CD4-positive, CD25-positive, alpha-beta regulatory T cell (primary cell): ENCODE measurements around the gene PCDH15. TPM values are rescaled to one million over a fixed set of nuclear protein-coding genes. Genes with fewer than 3 reads are reported as not detected.

ENCODE experiments used
- ATAC-seq, 2 donors: fragments of 150-1000 bp; cut with Tn5 transposase; one replicate each; pipeline ENCODE4 v1.10.0; 2021; ENCODE audit warnings: low read depth in 2 of 2, moderate number of reproducible peaks in 2 of 2, moderate library complexity in 1 of 2
- DNase-seq, 3 donors: peaks; one replicate each; pipeline versions ENCODE4 v3.0.0 to v3.0.0-alpha.2; 2012 to 2022; ENCODE audit warnings: mixed read lengths in 1 of 3
- H3K27ac ChIP-seq: one replicate; pipeline ENCODE4 v1.7.0; 2013; ENCODE audit warnings: mild to moderate bottlenecking, low read length; ENCODE audit not compliant: insufficient read depth, poor library complexity, severe bottlenecking
- H3K27me3 ChIP-seq: one replicate; pipeline ENCODE4 v1.7.0; 2013; ENCODE audit warnings: low read length; ENCODE audit not compliant: control insufficient read depth, insufficient read depth
- H3K36me3 ChIP-seq: one replicate; pipeline ENCODE4 v1.7.0; 2013; ENCODE audit warnings: mild to moderate bottlenecking, low read length, moderate library complexity; ENCODE audit not compliant: control insufficient read depth, insufficient read depth
- H3K4me1 ChIP-seq: 2 replicates; pipeline ENCODE4 v1.7.0; 2013; ENCODE audit warnings: mild to moderate bottlenecking, low read length; ENCODE audit not compliant: insufficient read depth, control insufficient read depth, poor library complexity, severe bottlenecking
- H3K4me3 ChIP-seq: one replicate; pipeline ENCODE4 v1.7.0; 2013; ENCODE audit warnings: low read depth, mild to moderate bottlenecking, low read length, moderate library complexity
- H3K9me3 ChIP-seq, 2 experiments: 1 replicate in 1 of 2; 2 replicates in 1 of 2; pipeline ENCODE4 v1.7.0; 2013; ENCODE audit warnings: low read length in 2 of 2, mild to moderate bottlenecking in 1 of 2, moderate library complexity in 1 of 2; ENCODE audit not compliant: control insufficient read depth in 2 of 2
- H3K27ac Mint-ChIP-seq, 3 donors: one replicate each; pipeline ENCODE4 v1.8.0; 2020 to 2022; ENCODE audit warnings: mild to moderate bottlenecking in 3 of 3, mixed read lengths in 3 of 3, moderate library complexity in 2 of 3
- H3K27me3 Mint-ChIP-seq: one replicate; pipeline ENCODE4 v1.8.0; 2022; ENCODE audit warnings: mild to moderate bottlenecking, mixed read lengths
- H3K36me3 Mint-ChIP-seq: one replicate; pipeline ENCODE4 v1.8.0; 2020; ENCODE audit warnings: mixed read lengths
- H3K4me1 Mint-ChIP-seq, 4 donors: one replicate each; pipeline ENCODE4 v1.8.0; 2020 to 2022; ENCODE audit warnings: mixed read lengths in 4 of 4, mild to moderate bottlenecking in 1 of 4
- H3K4me3 Mint-ChIP-seq, 4 donors: one replicate each; pipeline ENCODE4 v1.8.0; 2020 to 2022; ENCODE audit warnings: mild to moderate bottlenecking in 4 of 4, mixed read lengths in 4 of 4, moderate library complexity in 3 of 4
- H3K9me3 Mint-ChIP-seq, 7 donors: one replicate each; pipeline ENCODE4 v1.8.0; 2020 to 2022; ENCODE audit warnings: mixed read lengths in 7 of 7, mild to moderate bottlenecking in 3 of 7, moderate library complexity in 2 of 7
- polyA plus RNA-seq, 4 donors: library from polyadenylated mRNA; unstranded; fragments of 300-500 nt; fragmentation: Illumina TruSeq; gene quantifications; one replicate each; pipeline ENCODE4 v1.2.3, GENCODE V29; 2021
- total RNA-seq: library from RNA; stranded (reverse); gene quantifications from one replicate; pipeline ENCODE4 v1.2.3, GENCODE V29; 2022

PCDH15 gene
- total and polyA plus RNA-seq, 5 donors from 2014 or later, result not detected

GRCh38 chr10:54454271-54454670 lies 346.8 kb downstream of the PCDH15 start:
- Histone ChIP-seq H3K4me1 (no peaks in the 10 kb centered on the region), H3K4me3 (no peak overlapping the region), H3K27ac (no peak overlapping the region), H3K36me3 (no peaks in the 10 kb centered on the region), H3K27me3 (no peaks in the 10 kb centered on the region), H3K9me3 (peaks cover 3 to 8% of the 10 kb centered on the region in 2 experiments)
- Mint-ChIP-seq H3K4me1 (no peaks in the 10 kb centered on the region), H3K27me3 (no peaks in the 10 kb centered on the region), H3K27ac (no peak overlapping the region), H3K36me3 (no peaks in the 10 kb centered on the region), H3K4me3 (no peak overlapping the region), H3K9me3 (peaks cover 4 to 18% (median 12%) of the 10 kb centered on the region in 7 donors)
- no peak for DNase-seq
- ATAC-seq, result no peak

GRCh38 chr10:54449056-54449455 lies 352.0 kb downstream of the PCDH15 start:
- no peaks in the 10 kb centered on the region for H3K27me3 Mint-ChIP-seq
- ATAC-seq (no peak), DNase-seq (no peak)
- H3K4me3 Mint-ChIP-seq, result no peak overlapping the region
- no peaks in the 10 kb centered on the region for H3K4me1 ChIP-seq
- no peak overlapping the region for H3K4me3 ChIP-seq
- no peaks in the 10 kb centered on the region for H3K4me1 Mint-ChIP-seq
- H3K36me3 ChIP-seq, result no peaks in the 10 kb centered on the region
- peaks cover 0 to 26% (median 6%) of the 10 kb centered on the region in 7 donors for H3K9me3 Mint-ChIP-seq
- H3K27ac Mint-ChIP-seq, result no peak overlapping the region
- peaks cover 3 to 8% of the 10 kb centered on the region in 2 experiments for H3K9me3 ChIP-seq
- H3K36me3 Mint-ChIP-seq, result no peaks in the 10 kb centered on the region
- H3K27me3 ChIP-seq, result no peaks in the 10 kb centered on the region
- H3K27ac ChIP-seq, result no peak overlapping the region

GRCh38 chr10:54444170-54444569 lies 356.9 kb downstream of the PCDH15 start:
- Mint-ChIP-seq H3K9me3 (peaks cover 0 to 21% (median 2%) of the 10 kb centered on the region in 7 donors), H3K27me3 (no peaks in the 10 kb centered on the region), H3K27ac (no peak overlapping the region), H3K4me3 (no peak overlapping the region), H3K36me3 (no peaks in the 10 kb centered on the region), H3K4me1 (no peaks in the 10 kb centered on the region)
- no peaks in the 10 kb centered on the region for H3K27me3 ChIP-seq
- H3K36me3 ChIP-seq, result no peaks in the 10 kb centered on the region
- no peak overlapping the region for H3K27ac ChIP-seq
- ATAC-seq (no peak), DNase-seq (no peak)
- no peaks in the 10 kb centered on the region for H3K9me3 ChIP-seq
- H3K4me3 ChIP-seq, result no peak overlapping the region
- no peaks in the 10 kb centered on the region for H3K4me1 ChIP-seq

GRCh38 chr10:54441275-54441674 lies 359.8 kb downstream of the PCDH15 start:
- H3K4me1 Mint-ChIP-seq, result no peaks in the 10 kb centered on the region
- no peak overlapping the region for H3K4me3 ChIP-seq
- H3K27me3 Mint-ChIP-seq, result no peaks in the 10 kb centered on the region
- H3K36me3 ChIP-seq, result no peaks in the 10 kb centered on the region
- no peak overlapping the region for H3K4me3 Mint-ChIP-seq
- H3K27ac ChIP-seq, result no peak overlapping the region
- H3K27me3 ChIP-seq, result no peaks in the 10 kb centered on the region
- no peaks in the 10 kb centered on the region for H3K9me3 ChIP-seq
- H3K27ac Mint-ChIP-seq, result no peak overlapping the region
- H3K4me1 ChIP-seq, result no peaks in the 10 kb centered on the region
- no peaks in the 10 kb centered on the region for H3K36me3 Mint-ChIP-seq
- H3K9me3 Mint-ChIP-seq, result peaks cover 0 to 6% (median 3%) of the 10 kb centered on the region in 7 donors
- ATAC-seq (no peak), DNase-seq (no peak)

- no peaks in the 10 kb centered on the region for H3K36me3 Mint-ChIP-seq
- peaks cover 0 to 29% (median 10%) of the 10 kb centered on the region in 7 donors for H3K9me3 Mint-ChIP-seq
- no peak overlapping the region for H3K27ac Mint-ChIP-seq
- ATAC-seq (no peak), DNase-seq (no peak)
- no peaks in the 10 kb centered on the region for H3K4me1 Mint-ChIP-seq
- Histone ChIP-seq H3K4me3 (no peak overlapping the region), H3K4me1 (no peaks in the 10 kb centered on the region), H3K9me3 (peaks cover 0 to 4% of the 10 kb centered on the region in 2 experiments), H3K27ac (no peak overlapping the region), H3K27me3 (no peaks in the 10 kb centered on the region), H3K36me3 (no peaks in the 10 kb centered on the region)
- H3K27me3 Mint-ChIP-seq, result no peaks in the 10 kb centered on the region
- no peak overlapping the region for H3K4me3 Mint-ChIP-seq
Measured at GRCh38 chr10:54434782-54435181, 366.2 kb downstream of the PCDH15 start.

GRCh38 chr10:54415483-54415882 lies 385.5 kb downstream of the PCDH15 start:
- Mint-ChIP-seq H3K9me3 (peaks cover 3 to 14% (median 8%) of the 10 kb centered on the region in 7 donors), H3K27me3 (no peaks in the 10 kb centered on the region), H3K27ac (no peak overlapping the region), H3K36me3 (no peaks in the 10 kb centered on the region), H3K4me3 (no peak overlapping the region), H3K4me1 (no peaks in the 10 kb centered on the region)
- DNase-seq (no peak), ATAC-seq (no peak)
- Histone ChIP-seq H3K4me1 (no peaks in the 10 kb centered on the region), H3K4me3 (no peak overlapping the region), H3K36me3 (no peaks in the 10 kb centered on the region), H3K9me3 (peaks cover 0 to 6% of the 10 kb centered on the region in 2 experiments), H3K27me3 (no peaks in the 10 kb centered on the region), H3K27ac (no peak overlapping the region)

- H3K27me3 Mint-ChIP-seq, result no peaks in the 10 kb centered on the region
Measured at GRCh38 chr10:54402576-54402975, 398.5 kb downstream of the PCDH15 start.

GRCh38 chr10:54396031-54396430 lies 405.0 kb downstream of the PCDH15 start:
- H3K4me3 ChIP-seq, result no peak overlapping the region
- no peaks in the 10 kb centered on the region for H3K4me1 ChIP-seq
- DNase-seq, result no peak
- H3K9me3 Mint-ChIP-seq, result peaks cover 0 to 29% (median 9%) of the 10 kb centered on the region in 7 donors
- no peaks in the 10 kb centered on the region for H3K4me1 Mint-ChIP-seq
- H3K36me3 Mint-ChIP-seq, result no peaks in the 10 kb centered on the region
- no peak overlapping the region for H3K27ac ChIP-seq
- H3K27me3 Mint-ChIP-seq, result no peaks in the 10 kb centered on the region
- no peak overlapping the region for H3K4me3 Mint-ChIP-seq
- ATAC-seq, result no peak
- no peak overlapping the region for H3K27ac Mint-ChIP-seq
- no peaks in the 10 kb centered on the region for H3K27me3 ChIP-seq
- H3K36me3 ChIP-seq, result no peaks in the 10 kb centered on the region
- H3K9me3 ChIP-seq, result peaks cover 0 to 7% of the 10 kb centered on the region in 2 experiments

More at GRCh38 chr10:54402576-54402975, 398.5 kb downstream of the PCDH15 start:
- Histone ChIP-seq H3K36me3 (no peaks in the 10 kb centered on the region), H3K27ac (no peak overlapping the region), H3K27me3 (no peaks in the 10 kb centered on the region), H3K4me3 (no peak overlapping the region), H3K4me1 (no peaks in the 10 kb centered on the region), H3K9me3 (peaks cover 2 to 8% of the 10 kb centered on the region in 2 experiments)
- ATAC-seq, result no peak
- H3K9me3 Mint-ChIP-seq, result peaks cover 0 to 25% (median 7%) of the 10 kb centered on the region in 7 donors
- no peak for DNase-seq
- peak overlapping the region in 1 of 3 donors; percentile 21 for H3K27ac Mint-ChIP-seq
- no peaks in the 10 kb centered on the region for H3K36me3 Mint-ChIP-seq
- no peaks in the 10 kb centered on the region for H3K4me1 Mint-ChIP-seq
- no peak overlapping the region for H3K4me3 Mint-ChIP-seq
